Measurements from ENCODE around the gene TRAP1. TPM values are rescaled to one million over a fixed set of nuclear protein-coding genes. Genes with fewer than 3 reads are reported as not detected.

The TRAP1 gene
- total and polyA plus RNA-seq, 2 experiments from 2014 or later = 143 to 228 TPM

DNA sequence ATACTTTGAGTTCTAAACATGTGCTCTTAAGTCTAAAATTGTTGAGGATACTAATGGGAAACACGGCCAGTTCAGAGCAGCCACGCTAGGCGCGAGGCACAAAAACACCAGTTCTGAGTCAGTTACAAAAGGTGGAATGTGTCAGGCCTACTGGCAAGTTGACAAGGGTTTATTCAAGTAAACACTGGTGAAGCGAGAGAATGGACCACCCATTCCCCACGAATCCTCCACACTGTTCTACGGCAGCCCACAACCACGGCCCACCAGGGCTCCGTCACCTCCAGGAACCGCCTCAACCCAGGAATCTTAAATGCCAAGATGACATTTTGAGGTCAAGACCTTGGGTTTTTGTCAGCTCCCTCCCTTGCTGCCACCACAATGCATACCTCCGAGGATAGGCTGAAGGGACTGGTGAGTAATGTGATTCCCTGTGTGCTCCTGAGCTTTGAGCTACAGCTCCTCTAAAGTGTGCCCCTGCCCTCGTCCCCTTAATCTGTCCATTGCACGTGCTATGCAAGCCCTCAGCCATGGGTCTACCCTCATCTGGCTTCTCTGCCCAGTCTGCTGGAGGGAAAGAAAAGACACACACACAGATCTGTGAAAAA, 28.5 kb upstream of the TRAP1 start (continued):
- no peak for TF ChIP-seq CTCF (conservative IDR thresholded peaks at IDR 0.05; ENCODE audit: low read depth in 2 of 2)
- TF ChIP-seq JUNB (IDR thresholded peaks at IDR 0.05; ENCODE audit: unreplicated experiment) = no peak
- TF ChIP-seq, protein P1, sequence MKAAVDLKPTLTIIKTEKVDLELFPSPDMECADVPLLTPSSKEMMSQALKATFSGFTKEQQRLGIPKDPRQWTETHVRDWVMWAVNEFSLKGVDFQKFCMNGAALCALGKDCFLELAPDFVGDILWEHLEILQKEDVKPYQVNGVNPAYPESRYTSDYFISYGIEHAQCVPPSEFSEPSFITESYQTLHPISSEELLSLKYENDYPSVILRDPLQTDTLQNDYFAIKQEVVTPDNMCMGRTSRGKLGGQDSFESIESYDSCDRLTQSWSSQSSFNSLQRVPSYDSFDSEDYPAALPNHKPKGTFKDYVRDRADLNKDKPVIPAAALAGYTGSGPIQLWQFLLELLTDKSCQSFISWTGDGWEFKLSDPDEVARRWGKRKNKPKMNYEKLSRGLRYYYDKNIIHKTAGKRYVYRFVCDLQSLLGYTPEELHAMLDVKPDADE (IDR thresholded peaks at IDR 0.05) = no peak

DNA sequence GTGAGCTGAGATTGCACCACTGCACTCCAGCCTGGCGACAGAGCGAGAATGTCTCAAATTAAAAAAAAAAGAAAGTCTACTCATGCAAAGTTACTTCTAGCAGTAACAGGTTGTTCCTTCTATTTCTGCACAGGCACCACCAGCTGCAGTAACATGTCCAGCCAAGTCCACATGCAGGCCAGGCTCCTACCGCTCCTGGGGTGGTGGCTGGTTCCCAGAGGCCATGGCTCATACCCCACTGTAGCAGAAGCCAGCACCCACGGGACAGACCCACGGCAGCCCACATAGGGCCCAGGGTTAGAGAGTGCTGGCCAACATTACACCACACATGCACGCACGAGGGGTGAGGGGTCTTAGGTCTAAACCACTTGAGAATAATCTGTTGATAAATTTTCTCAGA, 26.7 kb upstream of the TRAP1 start:
- H3K9me2 ChIP-seq (ENCODE audit: insufficient read depth) = no peaks in the 10 kb centered on the region
- no peaks in the 10 kb centered on the region for H3K27me3 ChIP-seq (ENCODE audit: insufficient read depth)
- no peaks in the 10 kb centered on the region for H3K79me2 ChIP-seq (replicated peaks; ENCODE audit: insufficient read depth)
- H3K4me3 Mint-ChIP-seq = no peak overlapping the region
- no peak overlapping the region for H3K4me2 ChIP-seq
- H4K20me1 ChIP-seq (replicated peaks; ENCODE audit: insufficient read depth) = no peaks in the 10 kb centered on the region
- ATAC-seq (no peak), DNase-seq (ENCODE audit: low spot score) (no peak)
- TF ChIP-seq ZNF462 (CRISPR knock-in tag; IDR thresholded peaks at IDR 0.05) (no peak), REST (IDR thresholded peaks at IDR 0.05; ENCODE audit: unreplicated experiment) (no peak), STAT1 (IDR thresholded peaks at IDR 0.05; ENCODE audit: unreplicated experiment) (no peak)
- no peaks in the 10 kb centered on the region for H3F3A ChIP-seq (replicated peaks; ENCODE audit: low read depth)
- no peak overlapping the region for H3K27ac ChIP-seq (ENCODE audit: low read depth)
- H3K27ac Mint-ChIP-seq = no peak overlapping the region
- peaks cover 5% of the 10 kb centered on the region for H3K27me3 Mint-ChIP-seq (ENCODE audit: insufficient read depth, low read depth, poor library complexity)
- H3K4me3 ChIP-seq = no peak overlapping the region
- H3K36me3 ChIP-seq (ENCODE audit: insufficient read depth) = peaks cover 33% of the 10 kb centered on the region
- H3K9me3 Mint-ChIP-seq = no peaks in the 10 kb centered on the region; the same call in 2 of the 3 replicates
- H3K36me3 Mint-ChIP-seq (ENCODE audit: low read depth) = peaks cover 73% of the 10 kb centered on the region
- no peak overlapping the region for H2AFZ ChIP-seq
- no peaks in the 10 kb centered on the region for H3K4me1 ChIP-seq (ENCODE audit: insufficient read depth)
- no peaks in the 10 kb centered on the region for H3K4me1 Mint-ChIP-seq
